Measurements from ENCODE around the gene TSPAN9. TPM values are rescaled to one million over a fixed set of nuclear protein-coding genes. Genes with fewer than 3 reads are reported as not detected.
A peak's percentile ranks its signal among the peaks of the same experiment; 100 is the strongest.

Gene TSPAN9
- total RNA-seq, 1 donor from 2014 or later: 81.2 TPM

GRCh38 chr12:3083241-3083920 lies 6.2 kb downstream of the TSPAN9 start:
- ATAC-seq (no peak), DNase-seq (no peak)
- H3K9me3 ChIP-seq: no peaks in the 10 kb centered on the region
- no peaks in the 10 kb centered on the region for H3K36me3 ChIP-seq
- H3K27me3 ChIP-seq: no peaks in the 10 kb centered on the region
- peak overlapping the region; percentile 42 for H3K27ac ChIP-seq
- H3K4me3 ChIP-seq: no peak overlapping the region
- H3K4me1 ChIP-seq: peaks cover 39% of the 10 kb centered on the region
- intact Hi-C loops (cut with DNase I): no loop called here
- no peak for TF ChIP-seq CTCF (IDR thresholded peaks at IDR 0.05)

DNA sequence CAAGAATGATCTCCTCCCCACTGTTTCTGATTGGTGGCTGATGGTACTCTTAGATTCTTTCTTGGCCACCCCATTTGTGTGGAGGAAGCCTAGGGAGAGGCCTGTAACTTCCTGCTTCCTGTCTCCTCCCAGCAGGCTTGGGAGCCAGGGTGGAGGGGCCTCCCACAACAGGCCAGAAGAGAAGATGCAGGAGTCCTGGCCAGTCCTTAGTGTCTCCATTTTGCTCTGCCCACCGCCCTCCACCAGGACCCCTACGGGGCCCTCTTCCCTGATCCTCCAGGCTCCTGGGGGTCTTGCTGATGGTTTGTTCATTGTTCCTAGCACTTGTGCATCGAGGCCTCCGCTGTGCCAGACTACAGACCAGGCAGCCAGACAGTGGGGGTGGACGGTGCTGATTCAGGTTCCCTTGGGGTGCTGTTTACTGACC lies 6.8 kb downstream of the TSPAN9 start:
- ATAC-seq (peak; percentile 63), DNase-seq (no peak)
- Histone ChIP-seq H3K4me1 (peaks cover 38% of the 10 kb centered on the region), H3K27ac (peak overlapping the region; percentile 42), H3K4me3 (no peak overlapping the region), H3K9me3 (no peaks in the 10 kb centered on the region), H3K27me3 (no peaks in the 10 kb centered on the region), H3K36me3 (no peaks in the 10 kb centered on the region)
- no peak for TF ChIP-seq CTCF (IDR thresholded peaks at IDR 0.05)
- intact Hi-C loops (cut with DNase I): no loop called here

DNA sequence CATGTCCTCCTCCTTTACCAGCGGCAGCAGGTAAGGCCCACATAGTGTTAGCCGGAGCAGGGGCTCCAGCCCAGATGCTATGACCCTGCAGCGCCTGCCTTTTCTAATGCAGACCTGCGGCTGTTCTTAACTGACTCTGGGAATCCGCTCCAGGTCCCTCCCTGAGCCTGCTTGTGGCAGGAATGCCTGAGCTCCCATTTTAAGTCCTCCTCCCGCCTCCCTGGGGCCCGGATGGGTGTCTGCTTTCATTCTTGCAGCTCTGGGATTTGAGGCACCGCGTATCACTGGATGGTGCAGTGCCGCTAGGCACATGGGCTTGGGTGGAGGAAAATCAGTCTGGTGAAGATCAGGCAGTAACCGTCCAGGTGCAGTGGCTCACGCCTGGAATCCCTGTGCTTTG lies 7.6 kb downstream of the TSPAN9 start:
- DNase-seq: no peak
- H3K4me1 ChIP-seq: peaks cover 34% of the 10 kb centered on the region

DNA sequence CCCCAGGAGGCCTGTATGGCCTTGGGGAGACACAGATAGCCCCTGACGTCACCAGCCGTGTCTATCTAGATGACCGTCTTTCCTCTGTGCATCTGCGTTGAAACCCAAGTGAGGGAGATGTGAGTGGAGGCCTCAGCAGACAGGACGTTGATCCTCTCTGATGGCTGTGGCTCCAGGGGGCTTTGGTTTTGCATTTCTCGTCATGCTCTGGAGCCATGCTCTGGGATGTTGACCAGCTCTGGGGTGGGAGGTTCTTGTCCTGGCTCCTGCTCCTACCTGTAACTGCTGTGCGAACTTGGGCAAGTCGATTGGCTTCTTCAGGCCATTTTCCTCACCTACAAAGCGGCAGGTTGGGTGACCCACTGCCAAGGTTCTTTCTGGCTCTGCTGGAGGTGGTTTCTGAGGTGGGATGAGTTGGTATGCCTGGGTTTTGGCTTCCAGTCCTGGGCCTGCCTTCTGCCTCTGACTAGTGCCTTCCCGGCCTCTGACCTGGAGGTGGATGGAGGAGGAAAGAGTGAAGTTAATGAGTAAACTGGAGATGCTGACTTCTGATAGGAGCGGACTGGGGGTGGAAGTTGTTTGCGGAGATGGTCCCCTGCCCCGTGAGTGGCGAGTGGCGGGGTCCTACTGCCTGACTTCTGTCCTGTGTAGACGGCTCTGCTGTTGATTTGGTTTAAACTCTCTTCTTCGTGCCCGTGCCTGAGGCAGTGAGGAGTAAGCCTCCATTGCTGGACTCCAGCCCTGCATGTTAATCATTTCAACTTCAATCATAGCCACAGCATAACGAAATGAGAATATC lies 8.4 kb downstream of the TSPAN9 start:
- no peak for DNase-seq
- TF ChIP-seq CTCF (IDR thresholded peaks at IDR 0.05): no peak
- Histone ChIP-seq H3K4me3 (no peak overlapping the region), H3K9me3 (no peaks in the 10 kb centered on the region), H3K4me1 (peaks cover 29% of the 10 kb centered on the region), H3K27ac (peak overlapping the region; percentile 36), H3K27me3 (no peaks in the 10 kb centered on the region), H3K36me3 (no peaks in the 10 kb centered on the region)
- intact Hi-C loops (cut with DNase I): no loop called here
- no peak for ATAC-seq

More for the DNA sequence above, 7.6 kb downstream of the TSPAN9 start:
- no peak overlapping the region for H3K4me3 ChIP-seq
- intact Hi-C loops (cut with DNase I): no loop called here
- peak overlapping the region; percentile 36 for H3K27ac ChIP-seq
- H3K36me3 ChIP-seq: no peaks in the 10 kb centered on the region
- no peak for TF ChIP-seq CTCF (IDR thresholded peaks at IDR 0.05)
- ATAC-seq: no peak
- no peaks in the 10 kb centered on the region for H3K9me3 ChIP-seq
- H3K27me3 ChIP-seq: no peaks in the 10 kb centered on the region

- Histone ChIP-seq H3K9me3 (no peaks in the 10 kb centered on the region), H3K4me3 (no peak overlapping the region), H3K27me3 (no peaks in the 10 kb centered on the region), H3K4me1 (peaks cover 25% of the 10 kb centered on the region), H3K36me3 (no peaks in the 10 kb centered on the region), H3K27ac (no peak overlapping the region)
- DNase-seq (no peak), ATAC-seq (no peak)
- intact Hi-C loops (cut with DNase I): no loop called here
- no peak for TF ChIP-seq CTCF (IDR thresholded peaks at IDR 0.05)
Measured at GRCh38 chr12:3086211-3086610, 9.0 kb downstream of the TSPAN9 start.

Measured in upper lobe of right lung (tissue), 1 donor.